IMR-90 (cell line): ENCODE data around the gene PGGT1B. TPM values are rescaled to one million over a fixed set of nuclear protein-coding genes. Genes with fewer than 3 reads are reported as not detected.

ENCODE experiments used
- ATAC-seq: fragments of 200-7000 bp; cut with Tn5 transposase; 2 replicates; pipeline ENCODE4 v1.9.1; 2020; ENCODE audit warnings: low read depth, mild to moderate bottlenecking, moderate library complexity
- BruUV-seq: library from RNA; stranded (reverse); fragments of 400-500 nt; replicated peaks from 2 replicates; lab custom pipeline; 2021; lab: Mats Ljungman, UMichigan
- CTCF ChIA-PET: fragments of 300-600 bp; formaldehyde crosslinking; extraction: SDS; loops from one replicate; lab custom pipeline; 2021; ENCODE audit warnings: antibody characterized with exemption; lab: Yijun Ruan, JAX
- POLR2A ChIA-PET: fragments of 300-600 bp; sonication (Branson Sonifier 250); formaldehyde crosslinking; loops from one replicate; lab custom pipeline; 2022; ENCODE audit warnings: antibody characterized with exemption; ENCODE audit not compliant: unreplicated experiment; lab: Charles Lee
- DNase-seq: peaks from one replicate; pipeline ENCODE4 v3.0.0; 2013
- H2AFZ ChIP-seq: replicated peaks from 2 replicates; pipeline ENCODE3; 2013; ENCODE audit warnings: low read length, mild to moderate bottlenecking; ENCODE audit not compliant: poor library complexity
- H2AK5ac ChIP-seq: 2 replicates; pipeline ENCODE4 v1.6.1; 2013; ENCODE audit warnings: low read depth, low read length, inconsistent platforms
- H2AK9ac ChIP-seq: replicated peaks from 2 replicates; pipeline ENCODE3; 2013; ENCODE audit warnings: mild to moderate bottlenecking, low read depth, low read length, moderate library complexity; ENCODE audit not compliant: poor library complexity
- H2BK120ac ChIP-seq: 2 replicates; pipeline ENCODE4 v1.6.1; 2013; ENCODE audit warnings: low read depth, low read length, inconsistent platforms
- H2BK15ac ChIP-seq: 3 replicates; pipeline ENCODE4 v1.6.1; 2013; ENCODE audit warnings: low read depth, low read length, inconsistent platforms
- H2BK20ac ChIP-seq: 2 replicates; pipeline ENCODE4 v1.6.1; 2013; ENCODE audit warnings: low read depth, mild to moderate bottlenecking, inconsistent platforms, low read length, moderate library complexity
- H2BK5ac ChIP-seq: 2 replicates; pipeline ENCODE4 v1.6.1; 2013; ENCODE audit warnings: mild to moderate bottlenecking, low read depth, low read length, inconsistent platforms; ENCODE audit not compliant: poor library complexity, severe bottlenecking
- H3K14ac ChIP-seq: replicated peaks from 2 replicates; pipeline ENCODE4 v1.6.1; 2013; ENCODE audit warnings: low read depth, low read length, inconsistent platforms
- H3K18ac ChIP-seq: 2 replicates; pipeline ENCODE4 v1.6.1; 2013; ENCODE audit warnings: low read depth, low read length, control low read depth
- H3K23ac ChIP-seq: 2 replicates; pipeline ENCODE4 v1.6.1; 2013; ENCODE audit warnings: low read depth, low read length, inconsistent platforms
- H3K27ac ChIP-seq: 2 replicates; pipeline ENCODE4 v1.5.1; 2013; ENCODE audit warnings: mild to moderate bottlenecking, control low read depth, low read length; ENCODE audit not compliant: insufficient read depth
- H3K27me3 ChIP-seq: 2 replicates; pipeline ENCODE4 v1.6.1; 2013; ENCODE audit warnings: low read length; ENCODE audit not compliant: control insufficient read depth, insufficient read depth
- H3K36me3 ChIP-seq: 2 replicates; pipeline ENCODE4 v1.6.1; 2013; ENCODE audit warnings: low read length, mixed read lengths; ENCODE audit not compliant: control insufficient read depth, insufficient read depth
- H3K4ac ChIP-seq: 2 replicates; pipeline ENCODE4 v1.6.1; 2013; ENCODE audit warnings: low read depth, low read length, inconsistent platforms
- H3K4me1 ChIP-seq: 2 replicates; pipeline ENCODE4 v1.6.1; 2013; ENCODE audit warnings: low read length, mixed read lengths; ENCODE audit not compliant: control insufficient read depth, insufficient read depth
- H3K4me2 ChIP-seq: 2 replicates; pipeline ENCODE4 v1.6.1; 2013; ENCODE audit warnings: low read depth, mild to moderate bottlenecking, control low read depth, low read length, moderate library complexity
- H3K4me3 ChIP-seq: 2 replicates; pipeline ENCODE4 v1.5.1; 2013; ENCODE audit warnings: low read depth, mild to moderate bottlenecking, control low read depth, low read length, moderate library complexity; ENCODE audit not compliant: insufficient read depth
- H3K56ac ChIP-seq: 2 replicates; pipeline ENCODE4 v1.6.1; 2013; ENCODE audit warnings: low read length, inconsistent platforms; ENCODE audit not compliant: insufficient read depth; ENCODE audit errors: extremely low read depth
- H3K79me1 ChIP-seq, 2 experiments: 2 replicates each; pipeline ENCODE4 v1.6.1; 2013; ENCODE audit warnings: low read length in 2 of 2, inconsistent platforms in 1 of 2, low read depth in 1 of 2
- H3K9ac ChIP-seq: 2 replicates; pipeline ENCODE4 v1.6.1; 2013; ENCODE audit warnings: low read depth, low read length, control low read depth
- H3K9me1 ChIP-seq: 2 replicates; pipeline ENCODE4 v1.6.1; 2013; ENCODE audit warnings: low read length, inconsistent platforms; ENCODE audit not compliant: insufficient read depth
- H3K9me3 ChIP-seq: 2 replicates; pipeline ENCODE4 v1.6.1; 2013; ENCODE audit warnings: low read length; ENCODE audit not compliant: control insufficient read depth, insufficient read depth
- H4K20me1 ChIP-seq: 2 replicates; pipeline ENCODE4 v1.6.1; 2013; ENCODE audit warnings: low read length, inconsistent platforms; ENCODE audit not compliant: insufficient read depth
- H4K5ac ChIP-seq: 2 replicates; pipeline ENCODE4 v1.6.1; 2013; ENCODE audit warnings: mild to moderate bottlenecking, low read depth, low read length, control low read depth
- H4K8ac ChIP-seq, 2 experiments: 2 replicates each; pipeline ENCODE4 v1.6.1; 2013; ENCODE audit warnings: low read depth in 2 of 2, low read length in 2 of 2, control low read depth in 1 of 2, inconsistent platforms in 1 of 2
- H4K91ac ChIP-seq: 2 replicates; pipeline ENCODE4 v1.6.1; 2013; ENCODE audit warnings: low read depth, low read length, inconsistent platforms; ENCODE audit not compliant: insufficient read depth
- MAFK ChIP-seq: IDR thresholded peaks from 2 replicates; pipeline ENCODE4 v1.6.1; 2012; ENCODE audit warnings: low read depth, low read length, improper control_type of control experiment
- SMC3 ChIP-seq: fragments of 150-350 bp; IDR thresholded peaks from 2 replicates; pipeline ENCODE4 v1.6.1; 2016; ENCODE audit warnings: low read depth, mild to moderate bottlenecking, antibody characterized with exemption, low read length, moderate library complexity
- WGBS, 2 experiments: methylation state at CpG; one replicate each; pipeline versions ENCODE4 v1.1.5 to v1.1.7; 2013; ENCODE audit warnings: missing lambda C conversion rate in 2 of 2; ENCODE audit not compliant: insufficient read length in 1 of 2; ENCODE audit errors: extremely low coverage in 2 of 2; 5-methylcytosine and 5-hydroxymethylcytosine counted together
- dilution Hi-C: fragments of 300-500 bp; cut with HindIII; formaldehyde crosslinking; loops from one replicate; pipeline ENCODE4 v1.14.3; 2018; ENCODE audit warnings: low sequenced_read_pairs; ENCODE audit not compliant: unreplicated experiment
- in situ Hi-C: fragments of 300-500 bp; cut with MboI; formaldehyde crosslinking; loops from 3 replicates; pipeline ENCODE4 v1.14.3; 2019; ENCODE audit warnings: low sequenced_read_pairs, inconsistent platforms, mixed read lengths
- intact Hi-C: fragments of 100-400 bp; cut with micrococcal nuclease; formaldehyde crosslinking; loops from 2 replicates; pipeline ENCODE4 v1.10.0; 2022
- polyA plus RNA-seq, 3 experiments: library from polyadenylated mRNA; depleted of rRNA; stranded (reverse); fragments of >200 nt; gene quantifications; 2 replicates each; pipeline ENCODE4 v1.2.3, GENCODE V29; 2012; ENCODE audit warnings: low replicate concordance in 1 of 3
- total RNA-seq: library from RNA; depleted of rRNA; stranded (reverse); fragments of >200 nt; gene quantifications from 2 replicates; pipeline ENCODE4 v1.2.3, GENCODE V29; 2012

The PGGT1B gene
- total and polyA plus RNA-seq, 2 of the 4 experiments (the other 2 are of a cell fraction): 2.1 to 19.2 TPM

DNA sequence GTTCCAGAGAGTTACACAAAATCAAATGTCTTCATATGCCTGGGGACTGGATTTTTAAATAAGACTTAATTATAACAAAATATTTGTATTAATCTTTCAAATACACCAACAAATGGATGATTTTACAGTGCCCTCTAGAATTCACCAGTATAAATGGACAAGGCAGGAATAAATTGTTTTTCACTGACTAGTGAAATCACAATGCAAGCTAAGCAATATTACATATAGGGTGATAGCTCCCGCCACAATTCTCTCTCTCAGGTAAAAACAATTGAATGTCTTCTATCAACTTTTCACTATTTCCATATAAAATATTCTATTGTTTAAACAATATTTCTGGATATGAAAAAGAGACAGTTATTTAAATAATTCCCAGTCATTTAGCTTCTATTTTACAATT is 41.8 kb upstream of the PGGT1B start:
- in situ Hi-C loops: loop anchor here (25.0 kb wide), 1 partner anchor 758 kb away; no protein-coding TSS in a partner anchor
- CTCF ChIA-PET: interaction anchor here (0.7 kb wide), 1 partner anchor 9 kb away, joined by 3 read pairs; no protein-coding TSS in a partner anchor
- Histone ChIP-seq H3K36me3 (no peaks in the 10 kb centered on the region), H4K20me1 (no peaks in the 10 kb centered on the region), H3K9me3 (no peaks in the 10 kb centered on the region), H3K23ac (no peak overlapping the region), H3K14ac (no peak overlapping the region), H3K56ac (no peak overlapping the region), H2AFZ (no peak overlapping the region), H2BK20ac (no peak overlapping the region), H4K8ac (no peak overlapping the region), H3K4me1 (no peaks in the 10 kb centered on the region), H2BK5ac (no peak overlapping the region), H3K27ac (no peak overlapping the region), H3K9ac (no peak overlapping the region), H3K4me3 (no peak overlapping the region), H3K27me3 (peaks cover 9% of the 10 kb centered on the region), H3K18ac (no peak overlapping the region), H3K4me2 (no peak overlapping the region), H2BK15ac (no peak overlapping the region), H4K5ac (no peak overlapping the region), H2AK5ac (no peak overlapping the region), H3K4ac (no peak overlapping the region), H3K9me1 (no peaks in the 10 kb centered on the region), H2BK120ac (no peak overlapping the region), H2AK9ac (no peak overlapping the region), H3K79me1 (no peaks in the 10 kb centered on the region), H4K91ac (no peak overlapping the region)
- intact Hi-C loops: loop anchor here (10.0 kb wide), 1 partner anchor 770 kb away; no protein-coding TSS in a partner anchor
- WGBS, 2 experiments: no CpG with 5 or more reads among the region's 1 CpG
- DNase-seq (no peak), ATAC-seq (no peak)
- POLR2A ChIA-PET: no interaction called here
- no peak for TF ChIP-seq SMC3
- peak; percentile 70 for TF ChIP-seq MAFK
- BruUV-seq: no TSS peak
- dilution Hi-C loops: no loop called here
